Osteoblast (primary cell): ENCODE measurements around the gene TWF2. TPM values are rescaled to one million over a fixed set of nuclear protein-coding genes. Genes with fewer than 3 reads are reported as not detected.

Experiments
- DNase-seq: peaks from one replicate; pipeline ENCODE4 v3.0.0; 2011; ENCODE audit warnings: low spot score, mixed read lengths; ENCODE audit not compliant: insufficient read length; ENCODE audit errors: missing footprints
- H2AFZ ChIP-seq: 2 replicates; pipeline ENCODE4 v1.6.0; 2011; ENCODE audit warnings: mild to moderate bottlenecking, low read length
- H3K27ac ChIP-seq: 2 replicates; pipeline ENCODE4 v1.5.1; 2011; ENCODE audit warnings: mild to moderate bottlenecking, low read depth, low read length, moderate library complexity
- H3K27me3 ChIP-seq: 2 replicates; pipeline ENCODE4 v1.6.0; 2012; ENCODE audit warnings: mild to moderate bottlenecking, control low read depth, inconsistent platforms, low read length, moderate library complexity; ENCODE audit not compliant: insufficient read depth
- H3K36me3 ChIP-seq: 2 replicates; pipeline ENCODE4 v1.5.1; 2011; ENCODE audit warnings: mild to moderate bottlenecking, low read length, control low read depth, moderate library complexity; ENCODE audit not compliant: insufficient read depth
- H3K4me1 ChIP-seq: 2 replicates; pipeline ENCODE4 v1.5.1; 2011; ENCODE audit warnings: mild to moderate bottlenecking, low read length, control low read depth, moderate library complexity; ENCODE audit not compliant: insufficient read depth
- H3K4me2 ChIP-seq: 2 replicates; pipeline ENCODE4 v1.6.0; 2011; ENCODE audit warnings: mild to moderate bottlenecking, low read length; ENCODE audit not compliant: insufficient read depth
- H3K4me3 ChIP-seq: fragments of 200-600 bp; sonication (generic); 3 replicates; pipeline ENCODE4 v1.5.1; 2012; ENCODE audit warnings: mild to moderate bottlenecking, low read length, inconsistent platforms; ENCODE audit not compliant: insufficient read depth
- H3K79me2 ChIP-seq: 2 replicates; pipeline ENCODE4 v1.6.0; 2012; ENCODE audit warnings: mild to moderate bottlenecking, low read length, control low read depth, inconsistent platforms; ENCODE audit not compliant: insufficient read depth
- H3K9me3 ChIP-seq: 2 replicates; pipeline ENCODE4 v1.5.1; 2011; ENCODE audit warnings: low read depth, low read length, control low read depth
- H4K20me1 ChIP-seq: 2 replicates; pipeline ENCODE4 v1.6.0; 2012; ENCODE audit warnings: mild to moderate bottlenecking, low read length, control low read depth; ENCODE audit not compliant: insufficient read depth
- CTCF ChIP-seq: IDR thresholded peaks from 2 replicates; pipeline ENCODE4 v1.5.1; 2011; ENCODE audit warnings: mild to moderate bottlenecking, low read depth, low read length, moderate library complexity; ENCODE audit errors: extremely low read depth
- total RNA-seq: library from RNA; depleted of rRNA; stranded (reverse); fragments of >200 nt; gene quantifications from 2 replicates; pipeline ENCODE4 v1.2.3, GENCODE V29; 2012

The TWF2 gene
- total RNA-seq, 1 donor = 138 TPM

GRCh38 chr3:52202384-52203077 lies 36.4 kb downstream of the TWF2 start:
- H3K27me3 ChIP-seq = no peaks in the 10 kb centered on the region
- no peak overlapping the region for H3K27ac ChIP-seq
- no peak for TF ChIP-seq CTCF
- no peak for DNase-seq
- peaks cover 71% of the 10 kb centered on the region for H3K36me3 ChIP-seq
- no peak overlapping the region for H2AFZ ChIP-seq
- no peak overlapping the region for H3K4me2 ChIP-seq
- H3K79me2 ChIP-seq = peaks cover 19% of the 10 kb centered on the region
- H4K20me1 ChIP-seq = peaks cover 12% of the 10 kb centered on the region
- H3K4me3 ChIP-seq = no peak overlapping the region
- H3K9me3 ChIP-seq = no peaks in the 10 kb centered on the region
- H3K4me1 ChIP-seq = peaks cover 18% of the 10 kb centered on the region

- Histone ChIP-seq H3K4me3 (no peak overlapping the region), H3K27me3 (no peaks in the 10 kb centered on the region), H4K20me1 (peaks cover 11% of the 10 kb centered on the region), H3K36me3 (peaks cover 61% of the 10 kb centered on the region), H2AFZ (no peak overlapping the region), H3K27ac (no peak overlapping the region), H3K79me2 (peaks cover 19% of the 10 kb centered on the region), H3K4me2 (no peak overlapping the region), H3K9me3 (no peaks in the 10 kb centered on the region), H3K4me1 (peaks cover 22% of the 10 kb centered on the region)
- no peak for DNase-seq
- no peak for TF ChIP-seq CTCF
Observed at GRCh38 chr3:52200981-52201679, 37.8 kb downstream of the TWF2 start.

- Histone ChIP-seq H3K4me1 (peaks cover 25% of the 10 kb centered on the region), H2AFZ (peak overlapping the region; percentile 74), H3K27me3 (no peaks in the 10 kb centered on the region), H3K4me2 (peak overlapping the region; percentile 86), H4K20me1 (peaks cover 11% of the 10 kb centered on the region), H3K4me3 (peak overlapping the region; percentile 84), H3K36me3 (peaks cover 39% of the 10 kb centered on the region), H3K9me3 (no peaks in the 10 kb centered on the region), H3K27ac (peak overlapping the region; percentile 49), H3K79me2 (peaks cover 19% of the 10 kb centered on the region)
- TF ChIP-seq CTCF = no peak
- DNase-seq = no peak
Observed at GRCh38 chr3:52198643-52199608, 40.0 kb downstream of the TWF2 start.
